Measurements from ENCODE around the gene RBMS3. TPM values are rescaled to one million over a fixed set of nuclear protein-coding genes. Genes with fewer than 3 reads are reported as not detected.

RBMS3 gene
- total and polyA plus RNA-seq, 5 donors: 8.9 to 66.7 (median 56.5) TPM

DNA sequence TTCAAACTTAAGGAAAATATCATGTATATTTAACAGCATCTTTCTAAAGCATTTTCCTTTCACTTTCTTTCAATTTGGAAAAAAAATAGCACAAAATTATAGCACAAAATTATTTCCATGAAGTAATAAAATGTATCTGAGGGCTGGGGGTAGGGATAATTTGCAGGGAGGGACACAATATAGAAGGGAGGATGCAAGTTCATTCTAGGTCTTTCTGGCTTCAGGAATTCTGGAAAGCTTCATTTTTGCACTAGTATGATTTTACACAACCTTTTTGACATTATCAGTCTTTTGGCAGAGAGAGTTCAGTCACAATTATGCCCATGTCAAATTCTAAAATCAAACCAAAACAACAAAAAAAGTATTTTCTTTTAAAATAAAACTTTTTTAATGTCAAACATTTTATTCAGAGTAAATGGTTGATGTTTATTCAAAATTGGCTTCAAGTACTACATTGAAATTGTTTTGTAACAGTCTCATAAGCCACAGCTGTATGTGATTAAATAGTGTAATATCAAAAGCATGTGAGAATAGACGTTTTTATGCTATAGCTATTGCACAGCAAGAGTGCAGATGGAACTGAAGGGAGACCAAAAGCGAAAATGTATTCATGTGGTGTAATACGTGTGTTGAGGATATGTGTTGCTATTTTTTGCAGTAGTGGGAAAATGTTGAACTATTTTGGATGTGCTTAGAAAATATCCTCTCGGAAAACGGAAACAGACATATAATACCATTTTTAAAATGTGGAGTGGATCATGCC, 5.8 kb downstream of the RBMS3 start:
- DNase-seq: no peak
- intact Hi-C loops (cut with DNase I): loop anchor here in 3 of 4 donors (10.0 kb wide), 5 partner anchors 48 to 478 kb away; no protein-coding TSS in a partner anchor
- no peaks in the 10 kb centered on the region for H3K9me3 ChIP-seq (ENCODE audit: control insufficient read depth, low read length)
- 34% methylated on average over 5 of the region's 5 CpGs for WGBS
- H3K27ac ChIP-seq (ENCODE audit: low read length): no peak overlapping the region
- H3K27me3 ChIP-seq (ENCODE audit: control insufficient read depth, insufficient read depth): no peaks in the 10 kb centered on the region
- H3K4me1 ChIP-seq (ENCODE audit: control insufficient read depth, insufficient read depth, low read length): peaks cover 4% of the 10 kb centered on the region
- H3K4me3 ChIP-seq (ENCODE audit: low read length): peak overlapping the region; percentile 99
- ATAC-seq: no peak

DNA sequence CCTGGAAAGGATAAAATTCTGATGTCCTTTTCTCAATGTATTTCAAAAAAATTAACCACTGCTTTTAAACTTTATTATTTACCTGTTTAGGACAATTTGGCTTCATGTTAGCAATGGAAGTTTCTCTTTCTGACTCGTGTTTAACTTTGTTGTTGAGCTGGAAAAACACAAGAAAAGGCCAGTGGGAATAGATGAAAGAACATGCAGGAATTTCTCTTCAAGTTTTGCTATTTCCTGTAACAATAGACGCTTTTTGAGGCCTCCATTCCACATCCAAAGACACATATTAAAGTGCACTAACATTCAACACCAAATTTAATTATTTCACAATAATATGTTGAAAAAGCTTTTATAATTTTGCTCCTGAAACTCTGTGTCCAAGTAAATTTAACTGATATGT, 9.7 kb downstream of the RBMS3 start:
- H3K4me1 ChIP-seq (ENCODE audit: control insufficient read depth, insufficient read depth, low read length): peaks cover 5% of the 10 kb centered on the region
- H3K9me3 ChIP-seq (ENCODE audit: control insufficient read depth, low read length): no peaks in the 10 kb centered on the region
- intact Hi-C loops (cut with DNase I): loop anchor here in 1 of 4 donors (10.0 kb wide), 1 partner anchor 144 kb away; no protein-coding TSS in a partner anchor
- no peak overlapping the region for H3K4me3 ChIP-seq (ENCODE audit: low read length)
- DNase-seq (no peak), ATAC-seq (no peak)
- H3K27me3 ChIP-seq (ENCODE audit: control insufficient read depth, insufficient read depth): no peaks in the 10 kb centered on the region
- no peak overlapping the region for H3K27ac ChIP-seq (ENCODE audit: low read length)
- WGBS: 41% methylated on average over 2 of the region's 2 CpGs

DNA sequence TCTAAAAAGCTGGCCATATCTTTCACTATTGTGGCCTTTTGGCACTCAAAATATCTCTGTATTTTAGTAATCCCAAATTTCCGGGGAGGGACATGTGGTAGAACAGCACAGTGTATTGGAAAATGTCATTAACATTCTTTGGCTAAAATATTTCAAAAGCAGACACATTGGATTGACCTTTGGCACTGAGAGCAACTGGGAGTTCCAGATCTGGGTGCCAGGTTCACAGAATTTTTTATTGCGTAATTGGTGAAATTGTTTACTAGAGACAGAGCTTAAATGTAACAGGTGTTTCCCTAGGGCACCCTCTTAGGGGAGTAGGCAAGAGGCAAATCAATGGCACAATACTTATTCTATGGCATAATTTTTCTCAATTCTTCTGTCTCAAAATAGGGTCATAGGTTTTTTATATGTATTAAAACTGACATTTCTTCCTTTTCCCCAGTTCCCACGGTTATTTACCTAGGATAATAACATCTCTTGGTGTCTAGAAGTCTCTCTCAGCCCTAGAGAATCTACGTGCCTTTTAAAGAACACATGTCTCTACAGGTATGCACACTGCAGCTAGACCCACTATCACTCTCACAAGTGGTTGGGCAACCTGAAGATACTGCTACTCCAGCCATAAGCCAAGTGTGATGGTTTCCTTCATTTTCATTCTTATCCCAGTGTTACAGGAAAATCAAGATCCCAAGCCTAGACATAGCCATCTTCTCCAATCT, 10.6 kb downstream of the RBMS3 start:
- 64% methylated on average over 4 of the region's 4 CpGs for WGBS
- ATAC-seq (peak; percentile 44 to 65), DNase-seq (no peak)
- intact Hi-C loops (cut with DNase I): loop anchor here in 1 of 4 donors (10.0 kb wide), 1 partner anchor 143 kb away; no protein-coding TSS in a partner anchor
- Histone ChIP-seq H3K27me3 (ENCODE audit: control insufficient read depth, insufficient read depth) (no peaks in the 10 kb centered on the region), H3K4me3 (ENCODE audit: low read length) (no peak overlapping the region), H3K9me3 (ENCODE audit: control insufficient read depth, low read length) (no peaks in the 10 kb centered on the region), H3K4me1 (ENCODE audit: control insufficient read depth, insufficient read depth, low read length) (peaks cover 8% of the 10 kb centered on the region), H3K27ac (ENCODE audit: low read length) (no peak overlapping the region)

DNA sequence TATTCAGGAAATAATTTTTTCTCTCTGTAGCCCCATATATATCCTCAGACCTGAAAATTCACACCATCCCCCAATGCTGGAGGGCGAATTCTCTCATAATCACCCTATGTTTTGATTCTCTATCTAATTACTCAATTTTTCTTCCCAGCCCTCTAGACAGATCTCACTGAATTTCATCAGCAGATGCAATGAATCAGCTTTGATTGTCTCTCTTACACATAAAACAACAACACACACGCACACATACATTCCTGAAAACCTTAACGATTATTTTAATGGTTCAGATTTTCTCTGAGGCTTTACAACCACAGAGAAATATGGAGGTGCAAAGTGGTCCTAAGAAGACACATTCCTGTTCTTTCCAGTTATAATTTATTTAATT, 11.1 kb downstream of the RBMS3 start:
- DNase-seq: no peak
- Histone ChIP-seq H3K9me3 (ENCODE audit: control insufficient read depth, low read length) (no peaks in the 10 kb centered on the region), H3K27me3 (ENCODE audit: control insufficient read depth, insufficient read depth) (no peaks in the 10 kb centered on the region), H3K4me1 (ENCODE audit: control insufficient read depth, insufficient read depth, low read length) (peaks cover 8% of the 10 kb centered on the region), H3K27ac (ENCODE audit: low read length) (no peak overlapping the region), H3K4me3 (ENCODE audit: low read length) (no peak overlapping the region)
- ATAC-seq: no peak
- intact Hi-C loops (cut with DNase I): loop anchor here in 1 of 4 donors (10.0 kb wide), 1 partner anchor 143 kb away; no protein-coding TSS in a partner anchor
- 92% methylated on average over 3 of the region's 3 CpGs for WGBS

DNA sequence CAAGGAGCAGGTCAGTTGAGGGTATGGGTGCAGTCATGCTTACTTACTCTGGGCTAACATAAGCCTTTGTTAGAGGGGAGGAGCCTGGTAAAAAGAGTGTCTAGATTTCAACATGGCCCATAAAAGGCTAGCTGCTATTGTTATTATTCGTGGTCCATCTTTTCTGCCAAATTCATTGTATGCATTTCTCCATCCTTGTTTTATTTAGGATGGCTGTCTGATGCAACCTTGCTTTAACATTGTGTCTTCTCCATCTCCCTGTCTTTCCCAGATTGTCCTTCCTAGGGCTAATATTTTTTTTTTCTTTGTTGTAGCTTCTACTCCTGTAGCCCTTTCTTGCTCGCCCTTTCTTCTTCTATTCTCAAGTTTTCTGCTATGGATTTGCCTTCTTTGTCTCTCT, 12.6 kb downstream of the RBMS3 start:
- ATAC-seq (no peak), DNase-seq (no peak)
- 67% methylated on average over 2 of the region's 2 CpGs for WGBS
- intact Hi-C loops (cut with DNase I): loop anchor here in 1 of 4 donors (10.0 kb wide), 1 partner anchor 141 kb away; no protein-coding TSS in a partner anchor
- H3K27ac ChIP-seq (ENCODE audit: low read length): no peak overlapping the region
- no peaks in the 10 kb centered on the region for H3K27me3 ChIP-seq (ENCODE audit: control insufficient read depth, insufficient read depth)
- H3K4me1 ChIP-seq (ENCODE audit: control insufficient read depth, insufficient read depth, low read length): peaks cover 7% of the 10 kb centered on the region
- no peak overlapping the region for H3K4me3 ChIP-seq (ENCODE audit: low read length)
- H3K9me3 ChIP-seq (ENCODE audit: control insufficient read depth, low read length): no peaks in the 10 kb centered on the region

DNA sequence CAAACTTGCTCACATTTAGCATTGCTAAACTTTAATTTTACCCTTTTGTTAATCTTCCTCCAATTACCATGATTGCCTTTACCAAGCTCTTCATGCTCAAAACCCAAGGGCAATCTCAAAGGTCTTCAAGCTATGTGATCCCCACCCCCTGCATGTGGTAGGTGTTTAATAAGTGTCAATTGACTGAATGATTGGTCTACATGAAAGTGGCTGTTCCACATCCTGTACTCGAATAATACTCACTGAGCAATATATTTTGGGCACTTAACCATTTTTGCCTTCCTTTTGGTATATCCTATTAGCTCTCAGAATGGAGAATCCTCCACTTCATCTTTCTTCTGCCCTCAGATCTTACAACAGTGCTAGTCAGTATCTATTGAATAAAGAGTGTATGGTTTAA, 17.1 kb downstream of the RBMS3 start:
- Histone ChIP-seq H3K27ac (ENCODE audit: low read length) (no peak overlapping the region), H3K4me3 (ENCODE audit: low read length) (no peak overlapping the region), H3K9me3 (ENCODE audit: control insufficient read depth, low read length) (no peaks in the 10 kb centered on the region), H3K4me1 (ENCODE audit: control insufficient read depth, insufficient read depth, low read length) (peaks cover 4% of the 10 kb centered on the region), H3K27me3 (ENCODE audit: control insufficient read depth, insufficient read depth) (no peaks in the 10 kb centered on the region)
- intact Hi-C loops (cut with DNase I): loop anchor here in 1 of 4 donors (10.0 kb wide), 1 partner anchor 137 kb away; no protein-coding TSS in a partner anchor
- no peak for DNase-seq
- 74% methylated on average over 1 of the region's 1 CpG for WGBS
- ATAC-seq: no peak

DNA sequence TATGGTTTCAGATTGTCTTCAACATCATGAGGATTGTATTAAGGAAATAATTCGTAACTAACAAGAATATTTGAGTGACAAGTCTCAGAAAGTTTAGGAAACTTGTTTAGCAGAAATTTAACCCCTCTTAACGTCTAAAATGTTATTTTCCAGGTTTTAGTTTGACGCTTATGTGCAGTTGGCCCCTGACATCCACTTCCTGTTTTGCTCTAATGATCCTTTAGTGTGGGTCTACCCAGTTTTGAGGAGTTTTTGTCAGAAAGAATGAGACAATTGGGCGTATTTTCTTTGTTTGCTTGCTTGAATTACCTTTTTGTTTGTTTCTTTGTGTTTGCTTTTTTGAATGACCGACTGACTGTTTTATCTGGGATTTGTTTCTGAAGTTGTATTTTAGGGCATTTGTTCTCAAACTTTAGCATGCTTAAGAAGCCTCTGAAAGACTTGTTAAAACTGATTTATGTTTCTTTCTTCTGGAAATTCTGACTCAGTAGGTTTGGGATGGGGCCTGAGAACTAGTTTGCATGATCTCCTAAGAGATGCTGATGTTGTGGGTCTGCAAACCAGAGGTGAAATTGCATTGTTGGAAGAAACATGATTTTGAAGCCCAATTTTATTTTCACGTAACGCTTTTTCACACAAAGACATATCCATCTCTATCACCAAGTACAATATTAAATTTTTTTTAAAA, 20.6 kb downstream of the RBMS3 start:
- H3K27me3 ChIP-seq (ENCODE audit: control insufficient read depth, insufficient read depth): no peaks in the 10 kb centered on the region
- no peaks in the 10 kb centered on the region for H3K9me3 ChIP-seq (ENCODE audit: control insufficient read depth, low read length)
- ATAC-seq (no peak), DNase-seq (no peak)
- 67% methylated on average over 7 of the region's 7 CpGs for WGBS
- no peak overlapping the region for H3K27ac ChIP-seq (ENCODE audit: low read length)
- H3K4me1 ChIP-seq (ENCODE audit: control insufficient read depth, insufficient read depth, low read length): peaks cover 3% of the 10 kb centered on the region
- intact Hi-C loops (cut with DNase I): no loop called here
- no peak overlapping the region for H3K4me3 ChIP-seq (ENCODE audit: low read length)

DNA sequence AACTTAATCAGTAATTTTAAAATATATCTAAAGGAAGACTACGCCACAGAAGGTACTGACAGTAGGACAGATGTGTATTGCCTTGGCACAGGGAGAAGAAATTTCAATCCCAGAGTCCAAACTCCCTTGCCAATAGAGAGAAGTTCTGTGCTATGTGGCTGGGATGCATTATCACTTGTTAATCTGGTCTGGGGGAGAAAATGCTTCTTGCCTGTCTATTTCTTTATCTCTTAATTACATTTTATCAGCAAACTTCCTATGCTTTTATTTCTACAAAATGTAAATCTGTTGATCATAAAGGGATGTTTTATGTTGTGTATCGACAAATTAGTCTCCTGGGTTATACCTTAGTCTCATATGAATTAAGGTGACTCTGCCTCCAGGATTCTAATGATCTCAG, 21.7 kb downstream of the RBMS3 start:
- no peak overlapping the region for H3K27ac ChIP-seq (ENCODE audit: low read length)
- DNase-seq (no peak), ATAC-seq (no peak)
- H3K27me3 ChIP-seq (ENCODE audit: control insufficient read depth, insufficient read depth): no peaks in the 10 kb centered on the region
- 98% methylated on average over 2 of the region's 2 CpGs for WGBS
- intact Hi-C loops (cut with DNase I): no loop called here
- no peaks in the 10 kb centered on the region for H3K9me3 ChIP-seq (ENCODE audit: control insufficient read depth, low read length)
- H3K4me1 ChIP-seq (ENCODE audit: control insufficient read depth, insufficient read depth, low read length): peaks cover 3% of the 10 kb centered on the region
- no peak overlapping the region for H3K4me3 ChIP-seq (ENCODE audit: low read length)

DNA sequence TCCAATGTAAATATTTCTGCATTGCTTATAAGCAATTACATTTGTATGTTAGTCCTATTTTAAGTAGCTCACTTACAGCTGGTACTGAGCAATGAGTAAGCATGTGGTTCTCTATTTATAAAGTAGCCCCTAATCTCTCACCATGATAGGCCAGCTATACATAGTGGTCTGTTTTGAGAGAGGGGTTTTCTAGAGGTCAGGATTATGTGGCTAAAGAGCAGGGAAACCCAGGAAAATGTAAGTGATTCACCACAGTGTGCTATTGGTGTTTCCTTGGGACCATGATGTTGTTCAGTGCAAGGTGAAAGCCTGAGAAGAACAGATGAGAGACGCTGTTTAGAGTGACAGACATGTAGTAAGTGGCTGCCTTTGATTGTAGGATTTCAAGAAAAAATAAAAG, 26.4 kb downstream of the RBMS3 start:
- WGBS: 84% methylated on average over 1 of the region's 1 CpG
- no peak overlapping the region for H3K4me3 ChIP-seq (ENCODE audit: low read length)
- H3K4me1 ChIP-seq (ENCODE audit: control insufficient read depth, insufficient read depth, low read length): peaks cover 4% of the 10 kb centered on the region
- DNase-seq (no peak), ATAC-seq (peak; percentile 27 to 36)
- H3K27ac ChIP-seq (ENCODE audit: low read length): no peak overlapping the region
- no peaks in the 10 kb centered on the region for H3K9me3 ChIP-seq (ENCODE audit: control insufficient read depth, low read length)
- intact Hi-C loops (cut with DNase I): no loop called here
- no peaks in the 10 kb centered on the region for H3K27me3 ChIP-seq (ENCODE audit: control insufficient read depth, insufficient read depth)

DNA sequence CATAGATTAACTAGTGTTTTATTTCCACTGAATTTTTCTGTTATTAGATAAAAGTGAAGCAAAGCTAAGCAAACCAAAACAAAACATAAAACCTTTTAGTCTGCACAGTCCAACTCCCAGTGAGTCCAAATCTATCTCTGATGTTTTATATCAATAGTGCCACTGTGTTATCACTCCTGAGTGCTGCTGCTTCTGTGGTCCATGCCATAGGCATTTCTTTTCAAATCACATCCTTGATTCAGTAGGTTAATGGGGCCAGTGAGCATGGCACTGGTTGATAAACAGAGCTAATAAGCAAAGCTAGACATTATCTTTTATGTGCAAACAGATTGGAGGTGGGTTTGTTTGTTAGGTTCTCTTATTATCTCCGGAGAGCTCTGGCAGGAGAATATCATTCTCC, 30.0 kb downstream of the RBMS3 start:
- Histone ChIP-seq H3K27ac (ENCODE audit: low read length) (no peak overlapping the region), H3K4me3 (ENCODE audit: low read length) (no peak overlapping the region), H3K4me1 (ENCODE audit: control insufficient read depth, insufficient read depth, low read length) (peaks cover 7% of the 10 kb centered on the region), H3K9me3 (ENCODE audit: control insufficient read depth, low read length) (no peaks in the 10 kb centered on the region), H3K27me3 (ENCODE audit: control insufficient read depth, insufficient read depth) (no peaks in the 10 kb centered on the region)
- DNase-seq (no peak), ATAC-seq (no peak)
- intact Hi-C loops (cut with DNase I): no loop called here
- 74% methylated on average over 1 of the region's 1 CpG for WGBS

DNA sequence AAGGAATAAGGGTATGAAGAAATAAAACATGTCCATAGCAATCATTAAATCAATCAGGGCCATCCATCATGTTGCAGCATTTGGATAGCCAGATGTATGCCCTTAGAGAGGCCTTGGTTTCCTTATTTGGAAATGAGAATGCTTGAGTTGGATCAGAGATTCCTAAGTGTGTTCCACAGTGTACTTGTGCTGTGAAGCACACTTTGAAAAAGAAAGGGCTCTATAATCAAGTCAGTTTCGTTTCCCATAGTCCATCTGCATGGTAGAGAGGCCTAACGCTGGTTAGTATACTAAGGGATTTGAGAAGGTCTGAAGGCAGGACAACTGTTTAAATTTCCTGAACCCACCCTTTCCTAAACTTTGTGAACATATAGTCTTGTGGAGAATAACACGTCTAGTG, 30.9 kb downstream of the RBMS3 start:
- DNase-seq (no peak), ATAC-seq (peak in 1 of 2 donors; percentile 18)
- Histone ChIP-seq H3K4me3 (ENCODE audit: low read length) (no peak overlapping the region), H3K27me3 (ENCODE audit: control insufficient read depth, insufficient read depth) (no peaks in the 10 kb centered on the region), H3K9me3 (ENCODE audit: control insufficient read depth, low read length) (no peaks in the 10 kb centered on the region), H3K4me1 (ENCODE audit: control insufficient read depth, insufficient read depth, low read length) (peaks cover 7% of the 10 kb centered on the region), H3K27ac (ENCODE audit: low read length) (no peak overlapping the region)
- 73% methylated on average over 3 of the region's 3 CpGs for WGBS
- intact Hi-C loops (cut with DNase I): no loop called here

All from right cardiac atrium (tissue), 5 donors.